A549 (cell line): ENCODE results near the gene LAMB3.

ENCODE experiments used
- KDM1A ChIP-seq: fragments of 200-600 bp; sonication (generic); IDR thresholded peaks from 2 replicates; pipeline ENCODE4 v1.6.1; 2016; ENCODE audit warnings: low read depth, mild to moderate bottlenecking
- KDM5A ChIP-seq: fragments of 200-600 bp; sonication (generic); IDR thresholded peaks from 2 replicates; pipeline ENCODE4 v1.6.1; 2016; ENCODE audit warnings: antibody characterized with exemption, mild to moderate bottlenecking
- MYC ChIP-seq: IDR thresholded peaks from 2 replicates; pipeline ENCODE4 v1.6.1; 2012; ENCODE audit warnings: mild to moderate bottlenecking, inconsistent platforms, low read length, improper control_type of control experiment, borderline replicate concordance
- POLR2A ChIP-seq: IDR thresholded peaks from 2 replicates; pipeline ENCODE4 v1.6.1; 2012; ENCODE audit warnings: mild to moderate bottlenecking, low read length
- RFX5 ChIP-seq: fragments of 450-650 bp; IDR thresholded peaks from 2 replicates; pipeline ENCODE4 v1.7.1; 2014; ENCODE audit warnings: antibody characterized with exemption, mild to moderate bottlenecking, moderate library complexity
- RNF2 ChIP-seq: fragments of 200-600 bp; sonication (generic); IDR thresholded peaks from 2 replicates; pipeline ENCODE4 v1.6.1; 2016; ENCODE audit warnings: low read depth, mild to moderate bottlenecking, antibody characterized with exemption, moderate library complexity, borderline replicate concordance
- TF ChIP-seq, protein P1 (sequence below): fragments of >200 bp; sonication (Bioruptor Twin); formaldehyde crosslinking; IDR thresholded peaks from 3 replicates; pipeline ENCODE4 v1.5.1; 2016

DNA sequence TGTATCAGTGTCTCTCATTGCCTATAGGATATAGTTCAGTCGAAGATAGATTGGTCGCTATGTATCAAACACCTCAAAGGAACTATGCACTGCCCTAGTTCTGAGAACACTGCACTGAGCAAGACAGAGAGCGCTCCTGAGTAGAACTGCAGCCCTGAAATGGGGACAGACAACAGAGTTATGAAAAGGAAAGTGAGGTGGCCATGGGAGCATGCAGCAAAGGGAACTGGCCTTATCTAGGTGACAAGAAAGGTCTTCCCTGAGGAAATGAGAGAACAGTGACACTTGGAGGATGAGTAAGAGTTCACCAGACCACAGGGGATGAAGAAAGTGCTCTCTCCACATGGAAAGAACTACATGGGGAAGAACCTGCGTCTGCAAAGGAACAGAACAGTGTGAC is 15.5 kb upstream of the LAMB3 start:
- TF ChIP-seq KDM5A (no peak), RFX5 (no peak), POLR2A (no peak), MYC (no peak), RNF2 (no peak), KDM1A (no peak)
- TF ChIP-seq, protein P1, sequence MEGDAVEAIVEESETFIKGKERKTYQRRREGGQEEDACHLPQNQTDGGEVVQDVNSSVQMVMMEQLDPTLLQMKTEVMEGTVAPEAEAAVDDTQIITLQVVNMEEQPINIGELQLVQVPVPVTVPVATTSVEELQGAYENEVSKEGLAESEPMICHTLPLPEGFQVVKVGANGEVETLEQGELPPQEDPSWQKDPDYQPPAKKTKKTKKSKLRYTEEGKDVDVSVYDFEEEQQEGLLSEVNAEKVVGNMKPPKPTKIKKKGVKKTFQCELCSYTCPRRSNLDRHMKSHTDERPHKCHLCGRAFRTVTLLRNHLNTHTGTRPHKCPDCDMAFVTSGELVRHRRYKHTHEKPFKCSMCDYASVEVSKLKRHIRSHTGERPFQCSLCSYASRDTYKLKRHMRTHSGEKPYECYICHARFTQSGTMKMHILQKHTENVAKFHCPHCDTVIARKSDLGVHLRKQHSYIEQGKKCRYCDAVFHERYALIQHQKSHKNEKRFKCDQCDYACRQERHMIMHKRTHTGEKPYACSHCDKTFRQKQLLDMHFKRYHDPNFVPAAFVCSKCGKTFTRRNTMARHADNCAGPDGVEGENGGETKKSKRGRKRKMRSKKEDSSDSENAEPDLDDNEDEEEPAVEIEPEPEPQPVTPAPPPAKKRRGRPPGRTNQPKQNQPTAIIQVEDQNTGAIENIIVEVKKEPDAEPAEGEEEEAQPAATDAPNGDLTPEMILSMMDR = no peak
